GM12875 (cell line): ENCODE measurements around the gene LPAR5.
"Not testable (repeated sequence)": the region's sequence is repeated elsewhere in the genome, so short reads cannot be mapped to it uniquely, and the experiment has no call there.

Experiments used
- H3K4me3 ChIP-seq: one replicate; pipeline ENCODE4 v1.5.1; 2011; ENCODE audit warnings: low read depth, low read length, control low read depth
- CTCF ChIP-seq: IDR thresholded peaks from 2 replicates; pipeline ENCODE4 v1.5.1; 2011; ENCODE audit warnings: low read depth, mild to moderate bottlenecking, control low read depth, inconsistent platforms, low read length, moderate library complexity, borderline replicate concordance; ENCODE audit not compliant: insufficient read depth

Gene LPAR5

GRCh38 chr12:6606331-6607131 is 29.2 kb downstream of the LPAR5 start:
- TF ChIP-seq CTCF = no peak
- H3K4me3 ChIP-seq = peak overlapping the region; percentile 82

GRCh38 chr12:6605421-6606330 is 30.1 kb downstream of the LPAR5 start:
- TF ChIP-seq CTCF = peak; percentile 0; the same call in 1 of the 2 replicates
- H3K4me3 ChIP-seq = peak overlapping the region; percentile 82

- H3K4me3 ChIP-seq = peak overlapping the region; percentile 82
- no peak for TF ChIP-seq CTCF
These were observed 31.3 kb downstream of the LPAR5 start for GRCh38 chr12:6604259-6605029.

GRCh38 chr12:6603095-6603567 is 32.6 kb downstream of the LPAR5 start:
- no peak for TF ChIP-seq CTCF
- no peak overlapping the region for H3K4me3 ChIP-seq

GRCh38 chr12:6602526-6602925 is 33.2 kb downstream of the LPAR5 start:
- no peak for TF ChIP-seq CTCF
- no peak overlapping the region for H3K4me3 ChIP-seq

- H3K4me3 ChIP-seq = not testable (repeated sequence)
These were observed 40.1 kb downstream of the LPAR5 start for GRCh38 chr12:6595673-6596072.

GRCh38 chr12:6592087-6592486 is 43.7 kb downstream of the LPAR5 start:
- no peak for TF ChIP-seq CTCF

GRCh38 chr12:6586569-6586968 is 49.2 kb downstream of the LPAR5 start:
- not testable (repeated sequence) for H3K4me3 ChIP-seq

More at GRCh38 chr12:6592087-6592486, 43.7 kb downstream of the LPAR5 start:
- no peak overlapping the region for H3K4me3 ChIP-seq
